Cardiac septum (tissue), 1 donor: Measurements from ENCODE around the gene NFIC. TPM values are rescaled to one million over a fixed set of nuclear protein-coding genes. Genes with fewer than 3 reads are reported as not detected.
A peak's percentile ranks its signal among the peaks of the same experiment; 100 is the strongest.
"Not testable (repeated sequence)": the region's sequence is repeated elsewhere in the genome, so short reads cannot be mapped to it uniquely, and the experiment has no call there.

Source experiments
- DNase-seq: peaks from one replicate; pipeline ENCODE4 v3.0.0-alpha.2; 2020; ENCODE audit warnings: low spot score
- intact Hi-C: fragments of 100-400 bp; cut with DNase I; formaldehyde crosslinking; loops from one replicate; pipeline ENCODE4 v1.14.0; 2022
- total RNA-seq: library from RNA; stranded (reverse); fragmentation: NEBNext Ultra II Directional; extraction: Animal tissue kit (Norgen Biotek cat#: 25700); gene quantifications from one replicate; pipeline ENCODE4 v1.2.1, GENCODE V29; 2021
- donor health status: DM: no; HTN: no; CAD: no.

Gene NFIC
- total RNA-seq, 1 donor from 2014 or later, result 178 TPM

GRCh38 chr19:3369337-3370213 lies 3.2 kb downstream of the NFIC start:
- intact Hi-C loops, result no loop called here

GRCh38 chr19:3370214-3370720 lies 3.9 kb downstream of the NFIC start:
- no peak for DNase-seq
- intact Hi-C loops, result no loop called here

More at GRCh38 chr19:3369337-3370213, 3.2 kb downstream of the NFIC start:
- DNase-seq, result no peak

- DNase-seq, result no peak
- intact Hi-C loops, result no loop called here
These were observed 4.6 kb downstream of the NFIC start for GRCh38 chr19:3370728-3371591.

GRCh38 chr19:3372413-3372812 lies 6.0 kb downstream of the NFIC start:
- DNase-seq, result no peak
- intact Hi-C loops, result no loop called here

- no peak for DNase-seq
- intact Hi-C loops, result no loop called here
These were observed 7.6 kb downstream of the NFIC start for GRCh38 chr19:3373971-3374368.

- intact Hi-C loops, result loop anchor here (1.0 kb wide), 1 partner anchor 30 kb away; no protein-coding TSS in a partner anchor
- DNase-seq, result no peak
These were observed 8.2 kb downstream of the NFIC start for GRCh38 chr19:3374369-3375112.

GRCh38 chr19:3375221-3376090 lies 9.1 kb downstream of the NFIC start:
- intact Hi-C loops, result loop anchor here (1.0 kb wide), 1 partner anchor 29 kb away; no protein-coding TSS in a partner anchor
- peak; percentile 91 for DNase-seq

GRCh38 chr19:3376091-3376455 lies 9.7 kb downstream of the NFIC start:
- DNase-seq, intact Hi-C loops: not testable (repeated sequence)

GRCh38 chr19:3378352-3379150 lies 12.2 kb downstream of the NFIC start:
- intact Hi-C loops, result no loop called here
- no peak for DNase-seq

GRCh38 chr19:3380829-3381228 lies 14.4 kb downstream of the NFIC start:
- no peak for DNase-seq

GRCh38 chr19:3381701-3382372 lies 15.5 kb downstream of the NFIC start:
- intact Hi-C loops, result loop anchor here (10.0 kb wide), 1 partner anchor 563 kb away; no protein-coding TSS in a partner anchor

More at GRCh38 chr19:3380829-3381228, 14.4 kb downstream of the NFIC start:
- intact Hi-C loops, result loop anchor here (10.0 kb wide), 1 partner anchor 564 kb away; no protein-coding TSS in a partner anchor

GRCh38 chr19:3382460-3383100 lies 16.2 kb downstream of the NFIC start:
- intact Hi-C loops, result loop anchor here (10.0 kb wide), 1 partner anchor 562 kb away; no protein-coding TSS in a partner anchor
- no peak for DNase-seq

More at GRCh38 chr19:3381701-3382372, 15.5 kb downstream of the NFIC start:
- no peak for DNase-seq

GRCh38 chr19:3383121-3383722 lies 16.8 kb downstream of the NFIC start:
- intact Hi-C loops, result loop anchor here (10.0 kb wide), 1 partner anchor 562 kb away; no protein-coding TSS in a partner anchor
- DNase-seq, result no peak

- intact Hi-C loops, result loop anchor here (10.0 kb wide), 1 partner anchor 558 kb away; no protein-coding TSS in a partner anchor
- no peak for DNase-seq
These were observed 20.3 kb downstream of the NFIC start for GRCh38 chr19:3386447-3387234.
